Measurements from ENCODE around the gene CHRNB2.

The CHRNB2 gene

DNA sequence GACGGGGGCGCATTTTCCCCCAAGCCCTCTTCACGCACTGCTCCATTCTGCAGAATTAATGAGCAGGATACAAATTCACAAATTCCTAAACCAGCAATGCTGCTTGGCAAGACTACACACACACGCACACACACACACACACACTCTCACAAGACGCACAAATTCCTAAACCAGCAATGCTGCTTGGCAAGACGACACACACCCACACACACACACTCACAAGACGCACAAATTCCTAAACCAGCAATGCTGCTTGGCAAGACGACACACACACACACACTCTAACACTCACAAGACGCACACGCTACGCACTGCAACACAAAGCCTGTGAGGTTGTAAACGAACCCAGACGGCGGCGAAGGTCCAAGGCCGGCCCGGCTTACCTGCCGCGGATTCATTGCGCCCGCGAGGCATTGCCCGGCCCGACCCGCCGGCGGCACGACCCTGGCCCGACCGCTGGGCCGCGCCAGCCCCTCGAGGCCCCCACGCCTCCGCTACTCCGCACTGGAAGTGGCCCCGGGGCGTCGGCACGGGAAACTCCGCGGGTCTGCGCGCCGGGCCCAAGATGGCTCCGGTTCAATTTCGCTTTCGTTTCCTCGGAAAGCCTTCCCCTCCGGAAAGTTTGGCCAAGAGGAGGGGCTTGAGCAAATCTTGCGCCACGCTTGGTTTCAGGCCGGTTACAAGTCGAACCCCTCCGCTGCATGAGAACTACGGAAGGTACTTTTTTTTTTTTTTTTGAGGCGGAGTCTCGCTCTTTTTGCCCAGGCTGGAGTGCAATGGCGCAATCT, 40.2 kb downstream of the CHRNB2 start, which contains the start of gene ADAR:
ADAR (minus strand) TSS at position 578 of the 788 bp plus-strand sequence; CDS start at position 398, 180 bp downstream.
- peak within 1 kb of the TSS; percentile 86 for H3K27ac ChIP-seq
- DNase-seq (ENCODE audit: low read depth, low spot score) = peak; percentile 94

DNA sequence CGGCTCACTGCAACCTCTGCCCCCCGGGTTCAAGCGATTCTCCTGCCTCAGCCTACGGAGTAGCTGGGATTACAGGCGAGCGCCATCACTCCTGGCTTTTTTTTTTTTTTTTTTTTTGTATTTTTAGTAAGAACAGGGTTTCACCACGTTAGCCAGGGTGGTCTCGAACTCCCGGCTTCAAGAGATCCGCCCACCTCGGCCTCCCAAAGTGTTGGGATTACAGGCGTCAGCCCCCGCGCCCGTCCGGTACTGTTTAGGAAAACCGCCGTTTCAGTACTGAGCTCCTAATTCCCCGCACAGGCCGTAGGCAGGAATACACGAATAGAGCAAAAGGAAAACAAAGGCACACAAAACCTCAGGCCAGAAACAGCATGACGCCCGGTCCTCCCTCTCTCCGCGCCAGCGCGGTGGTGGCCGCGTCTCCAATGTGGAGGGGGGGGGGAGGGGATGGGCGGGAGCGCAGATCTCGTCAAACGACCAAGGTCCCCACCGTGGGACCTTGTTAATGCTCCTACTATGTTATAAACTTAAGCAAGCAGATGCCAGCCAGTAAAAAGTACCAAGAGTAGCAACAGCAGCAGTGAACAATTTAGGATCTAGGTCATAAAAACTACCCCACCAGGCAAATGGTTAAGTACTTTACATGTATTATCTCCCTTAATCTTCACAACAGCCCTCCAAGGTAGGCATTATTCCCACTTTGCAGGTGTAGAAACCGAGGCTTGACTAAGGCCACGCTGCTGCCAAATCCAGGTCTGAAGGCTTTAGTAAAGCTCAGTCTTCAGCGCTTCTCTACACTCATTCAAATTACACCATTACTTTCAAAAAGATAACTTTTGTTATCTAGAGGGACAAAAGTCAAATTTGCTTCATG, 41.1 kb downstream of the CHRNB2 start:
- peak overlapping the region; percentile 86 for H3K27ac ChIP-seq
- DNase-seq (ENCODE audit: low read depth, low spot score) = no peak

DNA sequence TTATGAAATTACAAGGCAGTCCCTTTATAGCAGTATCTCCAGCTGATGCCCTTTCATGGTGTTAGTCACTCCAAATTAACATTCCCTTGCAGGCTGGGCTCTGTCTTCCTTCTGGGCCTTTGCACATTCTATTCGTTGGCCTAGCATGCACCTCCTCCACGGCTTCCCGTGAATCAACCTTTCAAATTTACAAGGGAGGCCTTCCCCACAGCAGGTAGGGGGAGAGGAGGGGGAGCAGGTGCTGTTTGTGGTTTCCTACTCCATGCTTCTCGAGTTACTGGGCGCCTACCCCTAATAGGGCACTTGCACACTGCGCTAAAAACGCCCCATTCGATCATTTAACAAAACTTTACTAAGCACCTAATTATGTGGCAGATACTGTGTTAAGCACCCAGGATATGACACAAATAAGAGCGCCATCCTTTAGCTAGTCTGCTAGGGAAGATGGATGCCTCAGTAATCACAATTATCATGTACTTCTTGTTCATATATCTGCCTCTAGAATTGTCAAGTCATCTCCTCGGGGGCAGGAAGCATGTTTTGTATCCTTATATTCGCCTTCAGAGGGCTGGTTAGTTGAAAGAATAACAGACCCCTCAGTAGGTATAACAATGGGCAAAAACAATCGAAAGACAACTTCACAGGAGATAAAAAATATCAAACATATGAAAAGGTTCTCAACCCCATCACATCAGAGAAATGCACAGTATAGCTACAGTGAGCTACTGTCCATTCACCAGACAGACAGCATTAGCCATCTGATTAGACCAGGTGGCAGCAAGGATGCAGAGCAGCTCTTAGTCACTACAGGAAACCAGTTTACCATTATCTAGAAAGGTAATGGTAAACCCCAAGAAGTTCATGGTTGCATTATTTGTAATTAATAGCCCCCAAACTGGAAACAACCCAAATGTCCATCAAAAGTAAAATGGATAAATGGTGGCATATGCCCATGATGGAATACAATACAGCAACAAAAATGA, 42.1 kb downstream of the CHRNB2 start:
- peak overlapping the region; percentile 86 for H3K27ac ChIP-seq
- no peak for DNase-seq (ENCODE audit: low read depth, low spot score)

DNA sequence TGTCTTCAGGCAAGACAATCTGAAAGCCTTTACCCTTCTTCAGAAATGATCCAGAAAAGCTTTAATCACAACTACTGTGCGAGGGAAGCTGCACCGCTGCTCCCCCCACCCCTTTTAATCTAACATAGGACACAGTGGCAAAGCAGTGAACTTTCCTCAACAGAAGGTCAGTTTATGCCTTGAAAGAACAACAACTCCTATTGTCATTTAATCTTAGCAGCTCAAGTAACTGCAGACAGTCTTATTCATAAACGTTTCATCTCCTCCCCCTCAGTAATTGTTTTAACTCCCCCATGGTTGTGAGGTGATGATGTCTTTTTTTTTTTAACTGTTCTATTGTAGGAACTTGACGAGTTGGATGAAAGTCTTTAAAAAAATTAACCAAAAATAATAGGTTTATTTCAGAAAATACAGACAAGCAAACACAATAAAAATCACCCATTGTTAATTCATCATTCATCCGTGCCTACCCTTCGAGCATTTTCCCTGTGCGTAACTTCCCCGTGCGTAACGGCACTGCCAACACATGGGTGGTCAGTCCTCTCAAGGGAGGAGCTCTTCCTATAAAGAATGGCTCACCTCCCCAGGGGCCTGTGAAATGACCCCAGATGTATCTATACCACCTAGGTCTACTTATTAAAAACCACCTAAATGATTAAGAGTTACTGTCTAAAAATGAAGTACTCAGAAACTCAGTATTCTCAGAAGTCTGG, 43.7 kb downstream of the CHRNB2 start:
- DNase-seq (ENCODE audit: low read depth, low spot score) = no peak
- H3K27ac ChIP-seq = no peak overlapping the region

DNA sequence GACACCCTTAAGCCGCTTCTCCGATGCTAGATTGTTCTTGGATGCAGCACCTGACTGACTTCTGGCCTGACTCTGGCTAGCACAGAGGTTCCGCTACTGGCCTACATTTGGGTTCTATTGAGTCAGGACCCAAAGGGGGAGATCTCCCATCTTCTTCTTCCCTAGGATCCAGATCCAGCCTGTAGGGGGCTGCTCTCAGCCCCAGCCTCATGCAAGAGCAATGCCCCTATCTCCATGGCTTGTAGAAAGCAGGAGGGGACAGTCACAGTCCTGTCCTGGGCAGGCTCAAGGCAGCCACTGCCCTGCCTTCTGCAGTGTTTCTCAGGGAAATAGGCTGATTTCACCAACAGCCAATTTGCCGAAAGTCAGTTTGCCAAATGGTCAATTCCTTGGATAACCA, 46.7 kb downstream of the CHRNB2 start:
- no peak for DNase-seq (ENCODE audit: low read depth, low spot score)
- H3K27ac ChIP-seq = no peak overlapping the region

DNA sequence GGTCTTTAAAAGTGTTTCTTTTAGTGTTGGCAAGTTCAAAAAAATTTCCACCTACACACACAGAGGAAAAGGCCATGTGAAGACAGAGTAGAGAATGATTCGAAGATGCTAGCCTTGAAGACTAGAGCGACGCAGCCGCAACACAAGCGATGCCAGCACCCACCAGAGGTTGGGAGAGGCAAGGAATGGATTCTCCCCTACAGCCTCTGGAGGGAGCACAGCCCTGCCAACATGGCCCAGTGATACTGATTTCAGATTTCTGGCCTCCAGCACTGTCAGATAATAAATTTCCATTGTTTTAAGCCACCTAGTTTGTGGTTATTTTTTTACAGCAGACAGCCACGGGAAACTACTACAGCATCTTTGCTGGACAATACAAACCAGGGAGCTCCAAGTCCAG, 47.3 kb downstream of the CHRNB2 start:
- DNase-seq (ENCODE audit: low read depth, low spot score) = no peak
- H3K27ac ChIP-seq = no peak overlapping the region

DNA sequence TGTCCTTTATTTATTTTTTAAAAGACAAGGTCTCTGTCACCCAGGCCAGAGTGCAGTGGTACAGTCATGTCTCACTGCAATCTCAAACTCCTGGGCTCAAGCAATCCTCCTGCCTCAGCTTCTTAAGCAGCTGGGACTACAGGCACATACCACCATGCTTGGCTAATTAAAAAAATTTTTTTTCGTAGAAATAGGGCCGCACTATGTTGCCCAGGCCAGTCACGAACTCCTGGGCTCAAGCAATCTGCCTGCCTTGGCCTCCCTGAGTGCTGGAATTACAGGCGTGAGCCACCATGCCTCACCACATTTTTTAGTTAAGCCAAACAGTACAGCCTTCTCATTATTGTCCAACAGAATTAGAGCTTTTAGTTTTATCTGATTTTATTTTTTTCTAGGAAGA, 47.8 kb downstream of the CHRNB2 start:
- no peak overlapping the region for H3K27ac ChIP-seq
- no peak for DNase-seq (ENCODE audit: low read depth, low spot score)

DNA sequence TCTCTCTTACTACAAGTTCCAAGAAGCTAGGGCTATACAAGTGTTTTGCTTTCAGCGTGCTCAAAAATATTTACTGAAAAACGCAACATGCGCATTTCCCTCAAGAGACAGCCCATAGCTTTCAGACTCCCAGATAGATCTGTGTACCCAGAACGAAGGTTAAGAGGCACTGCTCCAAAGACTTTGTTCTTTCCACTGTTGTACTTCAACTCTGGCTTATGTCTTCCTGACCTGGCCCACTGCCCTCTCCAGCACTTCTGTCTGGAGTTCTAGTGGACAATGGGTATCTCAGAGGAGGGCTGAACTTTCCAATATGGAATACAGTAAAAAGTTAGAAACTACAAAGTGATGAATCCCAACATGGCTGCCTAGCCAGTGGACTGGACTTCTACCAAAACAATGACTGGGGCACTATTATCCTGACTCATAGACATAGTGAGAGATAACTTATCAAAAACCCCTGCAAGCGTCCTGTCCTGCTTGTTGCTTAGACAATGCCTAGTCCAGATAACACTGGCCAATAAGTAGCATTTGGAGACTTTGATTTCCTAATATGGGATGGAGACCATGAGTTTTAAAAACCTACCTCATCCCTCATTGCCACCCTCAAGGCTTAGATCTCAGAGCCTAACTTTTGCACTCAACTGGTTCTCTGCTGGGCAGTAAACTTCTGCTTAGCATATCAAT, 49.2 kb downstream of the CHRNB2 start:
- no peak for DNase-seq (ENCODE audit: low read depth, low spot score)
- no peak overlapping the region for H3K27ac ChIP-seq

DNA sequence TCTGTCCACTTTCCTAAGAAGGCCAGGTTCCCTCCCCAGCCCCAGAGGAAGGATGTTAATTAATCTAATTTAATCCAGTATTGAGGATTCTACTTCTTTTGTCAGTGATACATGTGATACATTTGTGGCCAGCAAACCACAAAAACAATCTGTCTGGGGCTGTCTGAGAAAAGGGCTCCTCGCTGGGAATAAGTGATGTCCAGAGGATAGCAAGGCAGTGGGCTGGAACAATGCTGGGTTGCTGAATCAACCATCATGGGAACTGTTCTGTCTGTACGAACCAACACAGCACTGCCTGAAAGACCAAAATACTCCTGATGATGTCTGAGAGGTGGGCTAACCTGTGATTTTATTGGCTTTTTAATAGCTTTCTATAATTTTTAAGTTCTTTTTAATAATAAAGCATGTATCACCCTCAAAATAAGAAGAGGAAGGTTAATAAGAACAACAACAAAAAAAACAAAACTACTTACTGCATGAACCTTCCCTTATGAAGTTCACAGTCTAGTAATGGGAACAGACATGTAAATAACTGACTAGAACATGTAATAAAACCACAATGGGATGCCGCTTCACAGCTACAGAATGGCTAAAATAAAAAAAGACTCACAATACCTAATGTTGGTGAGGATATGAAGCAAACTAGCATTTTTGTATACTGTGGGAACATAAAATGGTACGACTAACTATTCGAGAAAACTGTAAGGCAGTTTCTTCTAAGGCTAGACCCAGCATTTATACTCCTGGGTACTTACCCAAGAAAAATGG, 51.8 kb downstream of the CHRNB2 start:
- no peak for DNase-seq (ENCODE audit: low read depth, low spot score)
- H3K27ac ChIP-seq = no peak overlapping the region

DNA sequence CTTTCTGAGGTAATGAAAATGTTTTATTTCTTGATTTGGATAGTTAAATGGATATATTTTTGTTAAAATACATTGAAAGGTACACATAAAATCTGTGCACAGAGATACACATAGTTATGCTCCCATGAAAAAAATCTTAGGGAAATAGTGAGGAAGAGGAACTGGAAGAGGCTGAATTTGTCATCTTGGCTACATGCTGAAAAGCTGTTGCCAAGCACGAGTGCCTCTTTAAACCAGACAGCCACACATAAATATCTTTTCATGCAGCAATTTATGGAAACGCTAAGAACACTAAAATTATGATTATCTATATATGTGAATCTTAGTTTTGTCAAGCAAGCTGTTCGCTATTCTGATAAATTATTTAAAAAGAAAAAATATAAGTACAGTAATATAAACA, 53.2 kb downstream of the CHRNB2 start:
- no peak for DNase-seq (ENCODE audit: low read depth, low spot score)

DNA sequence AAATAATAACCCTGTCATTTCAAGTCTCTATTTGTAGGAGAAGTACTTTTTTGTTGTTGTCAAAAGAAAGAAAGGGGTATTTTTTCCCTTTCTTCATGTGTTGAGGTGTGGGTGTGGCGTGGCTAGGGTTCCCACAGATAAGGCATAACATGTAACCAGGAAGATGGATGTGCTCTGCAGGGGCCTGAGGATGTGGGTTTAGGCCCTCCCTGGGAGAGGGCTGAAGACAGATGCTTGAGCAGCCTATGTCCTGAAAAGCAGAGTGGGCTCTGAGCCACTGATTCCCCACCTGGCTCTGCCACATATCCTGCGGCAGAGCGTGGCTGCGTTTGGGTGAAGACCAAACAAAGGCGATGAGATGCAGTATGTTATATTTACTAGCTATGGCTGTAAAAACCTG, 54.3 kb downstream of the CHRNB2 start:
- DNase-seq (ENCODE audit: low read depth, low spot score) = no peak
- H3K27ac ChIP-seq = peak overlapping the region; percentile 28

More for the DNA sequence above, 53.2 kb downstream of the CHRNB2 start:
- H3K27ac ChIP-seq = no peak overlapping the region

DNA sequence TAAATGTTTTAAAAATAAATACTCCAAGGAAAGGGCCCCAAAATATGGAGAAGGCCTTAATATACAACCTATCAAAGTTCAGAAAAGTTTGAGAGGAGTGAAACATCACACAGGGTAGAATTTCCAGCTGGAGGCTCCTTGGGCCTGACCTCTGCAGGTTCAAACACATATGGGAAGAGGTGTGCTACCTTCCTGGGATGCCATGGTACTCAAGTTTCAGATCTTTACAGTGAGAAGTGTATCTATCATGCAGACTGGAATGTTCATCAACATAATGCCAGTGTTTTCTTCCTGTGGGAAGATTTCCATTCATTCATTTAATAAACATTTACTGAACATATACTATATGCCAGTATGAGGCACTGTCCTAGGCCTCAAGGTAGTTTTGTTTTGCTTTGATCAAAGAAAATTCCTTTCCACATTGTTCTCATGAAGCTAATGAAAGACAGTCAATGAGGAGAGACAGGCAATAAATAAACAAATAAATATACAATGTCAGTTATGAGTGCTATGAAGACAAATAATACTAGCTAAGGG, 55.0 kb downstream of the CHRNB2 start:
- H3K27ac ChIP-seq = peak overlapping the region; percentile 28
- no peak for DNase-seq (ENCODE audit: low read depth, low spot score)

DNA sequence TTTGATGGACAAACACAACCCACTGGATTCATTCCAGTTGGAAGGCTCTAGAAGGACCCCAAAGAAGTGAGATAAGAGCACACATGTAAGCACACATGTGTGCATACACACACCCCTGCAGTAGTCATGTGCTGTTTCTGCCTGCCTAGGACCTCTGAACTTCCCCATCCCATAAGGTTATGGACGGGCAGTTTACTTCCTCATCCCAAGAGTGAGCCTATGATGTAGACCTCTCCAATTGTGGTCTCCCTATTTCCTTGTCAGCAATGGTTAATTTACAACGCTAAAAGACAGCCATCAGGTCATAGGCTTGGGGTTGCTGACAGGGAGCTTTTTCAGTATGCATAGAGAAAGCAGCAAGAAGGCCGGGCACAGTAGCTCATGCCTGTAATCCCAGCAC, 55.8 kb downstream of the CHRNB2 start:
- H3K27ac ChIP-seq = peak overlapping the region; percentile 28
- no peak for DNase-seq (ENCODE audit: low read depth, low spot score)

DNA sequence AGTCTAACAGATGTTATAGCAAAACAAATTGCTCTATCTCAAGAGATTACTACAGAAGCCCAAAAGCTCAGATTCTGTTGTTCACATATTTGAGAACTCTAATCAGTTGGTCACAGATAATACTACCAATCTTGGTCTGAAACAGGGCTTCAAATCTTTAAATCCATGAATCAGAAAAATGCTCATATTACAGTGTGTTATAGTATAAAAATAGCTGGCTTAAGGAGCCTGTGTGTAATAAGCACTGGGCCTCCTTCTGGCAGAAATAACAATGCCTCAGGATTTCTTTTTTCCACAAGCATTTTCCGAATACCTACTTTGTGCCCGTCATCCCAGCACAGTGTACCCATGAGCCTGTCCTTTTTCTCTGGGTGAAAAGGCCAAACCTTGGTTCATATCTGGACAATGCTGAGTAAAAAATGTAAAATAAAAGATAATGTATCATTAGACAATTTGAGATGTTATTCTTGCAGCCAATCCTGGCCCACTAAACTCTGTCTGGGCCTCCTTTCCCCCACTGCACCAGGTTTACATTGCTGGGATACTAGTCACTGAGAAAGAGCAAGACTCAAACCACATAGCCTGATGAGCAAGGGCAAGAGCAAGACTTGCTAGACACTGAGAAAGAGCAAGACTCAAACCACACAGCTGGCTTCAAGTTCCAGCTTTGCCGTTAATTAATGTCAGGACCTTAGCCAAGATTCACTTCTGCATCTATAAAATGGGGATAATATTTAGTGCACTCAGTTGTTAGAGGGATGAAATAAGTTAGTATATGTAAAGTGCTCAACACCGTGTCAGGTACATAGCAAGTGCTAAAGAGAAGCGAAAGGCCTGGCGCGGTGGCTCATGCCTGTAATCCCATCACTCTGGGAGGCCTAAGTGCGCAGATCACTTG, 57.4 kb downstream of the CHRNB2 start:
- H3K27ac ChIP-seq = no peak overlapping the region
- DNase-seq (ENCODE audit: low read depth, low spot score) = no peak

DNA sequence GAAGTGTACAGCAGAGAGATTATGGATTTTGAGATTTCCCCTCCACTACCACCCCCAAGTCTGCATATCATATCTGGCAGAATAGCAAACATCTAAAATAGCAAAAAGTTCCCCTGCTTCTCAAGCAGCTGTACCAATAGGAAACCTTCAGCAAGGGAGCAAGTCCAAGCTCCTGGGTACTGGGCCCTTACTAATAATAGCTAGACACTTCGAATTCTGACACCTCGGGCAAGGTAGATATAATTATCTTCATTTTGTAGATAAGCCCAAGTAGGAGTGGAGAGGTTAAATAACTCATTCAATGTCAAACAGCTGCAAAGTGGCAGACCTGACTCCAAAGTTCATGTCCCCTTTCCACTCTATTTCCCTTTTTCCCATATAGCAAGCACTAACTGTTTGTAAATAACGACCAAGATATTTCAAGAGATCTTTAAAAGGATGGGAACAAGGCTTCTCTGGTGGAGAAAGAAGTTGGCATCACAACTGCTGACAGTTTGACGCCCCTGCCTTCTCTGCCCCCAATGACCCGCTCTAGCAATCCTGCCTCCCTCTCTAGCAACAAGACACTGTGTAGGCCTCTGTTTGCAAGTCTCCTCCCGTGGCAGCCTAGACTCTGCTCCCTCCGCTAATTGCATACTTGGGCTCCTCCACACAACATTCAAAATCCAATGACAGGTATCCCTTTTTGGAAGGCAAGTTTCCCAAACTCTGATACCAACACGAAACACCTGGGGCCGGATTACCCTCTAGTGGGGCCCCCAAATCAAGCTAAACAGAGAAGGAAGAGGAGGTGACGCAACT, 59.1 kb downstream of the CHRNB2 start:
- no peak for DNase-seq (ENCODE audit: low read depth, low spot score)
- peak overlapping the region; percentile 70 for H3K27ac ChIP-seq

Measured in epithelial cell of prostate (primary cell).